ENCODE results near the gene PDE8B. TPM values are rescaled to one million over a fixed set of nuclear protein-coding genes. Genes with fewer than 3 reads are reported as not detected.

PDE8B gene
- total RNA-seq, 1 donor = not detected

DNA sequence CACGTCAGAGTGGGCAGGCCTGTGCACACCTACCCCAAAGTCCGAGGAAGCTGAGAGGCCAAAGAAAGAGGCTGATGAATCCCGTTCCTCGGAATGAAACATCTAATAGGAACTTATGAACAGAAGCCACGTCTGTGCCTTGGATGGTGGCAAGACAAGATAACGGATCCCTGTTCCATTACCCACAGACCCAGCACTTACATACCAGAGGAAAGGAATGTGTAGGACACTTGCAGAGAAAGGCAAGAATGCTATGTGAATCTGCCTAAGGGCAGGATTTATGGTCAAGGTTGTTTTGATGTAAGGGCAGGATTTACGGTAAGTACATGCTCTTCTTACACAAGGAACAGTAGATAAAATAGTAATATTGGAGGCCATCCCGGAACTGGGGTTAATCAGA is 188.4 kb downstream of the PDE8B start:
- H3K4me3 ChIP-seq (ENCODE audit: low read depth, low read length) = no peak overlapping the region
- DNase-seq (ENCODE audit: low read depth) = no peak
- TF ChIP-seq, protein P1, sequence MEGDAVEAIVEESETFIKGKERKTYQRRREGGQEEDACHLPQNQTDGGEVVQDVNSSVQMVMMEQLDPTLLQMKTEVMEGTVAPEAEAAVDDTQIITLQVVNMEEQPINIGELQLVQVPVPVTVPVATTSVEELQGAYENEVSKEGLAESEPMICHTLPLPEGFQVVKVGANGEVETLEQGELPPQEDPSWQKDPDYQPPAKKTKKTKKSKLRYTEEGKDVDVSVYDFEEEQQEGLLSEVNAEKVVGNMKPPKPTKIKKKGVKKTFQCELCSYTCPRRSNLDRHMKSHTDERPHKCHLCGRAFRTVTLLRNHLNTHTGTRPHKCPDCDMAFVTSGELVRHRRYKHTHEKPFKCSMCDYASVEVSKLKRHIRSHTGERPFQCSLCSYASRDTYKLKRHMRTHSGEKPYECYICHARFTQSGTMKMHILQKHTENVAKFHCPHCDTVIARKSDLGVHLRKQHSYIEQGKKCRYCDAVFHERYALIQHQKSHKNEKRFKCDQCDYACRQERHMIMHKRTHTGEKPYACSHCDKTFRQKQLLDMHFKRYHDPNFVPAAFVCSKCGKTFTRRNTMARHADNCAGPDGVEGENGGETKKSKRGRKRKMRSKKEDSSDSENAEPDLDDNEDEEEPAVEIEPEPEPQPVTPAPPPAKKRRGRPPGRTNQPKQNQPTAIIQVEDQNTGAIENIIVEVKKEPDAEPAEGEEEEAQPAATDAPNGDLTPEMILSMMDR (IDR thresholded peaks at IDR 0.05; ENCODE audit: insufficient read depth, low read length) = no peak

GRCh38 chr5:77400645-77401044 is 190.2 kb downstream of the PDE8B start:
- H3K4me3 ChIP-seq (ENCODE audit: low read depth, low read length) = no peak overlapping the region
- TF ChIP-seq, protein P1 (IDR thresholded peaks at IDR 0.05; ENCODE audit: insufficient read depth, low read length) = no peak
- DNase-seq (ENCODE audit: low read depth) = no peak

- no peak overlapping the region for H3K4me3 ChIP-seq (ENCODE audit: low read depth, low read length)
- no peak for DNase-seq (ENCODE audit: low read depth)
- TF ChIP-seq, protein P1 (IDR thresholded peaks at IDR 0.05; ENCODE audit: insufficient read depth, low read length) = no peak
These were observed 192.3 kb downstream of the PDE8B start for GRCh38 chr5:77402796-77403195.

GRCh38 chr5:77407152-77407551 is 196.7 kb downstream of the PDE8B start:
- DNase-seq (ENCODE audit: low read depth) = no peak
- TF ChIP-seq, protein P1 (IDR thresholded peaks at IDR 0.05; ENCODE audit: insufficient read depth, low read length) = no peak
- no peak overlapping the region for H3K4me3 ChIP-seq (ENCODE audit: low read depth, low read length)

GRCh38 chr5:77409870-77410621 is 199.6 kb downstream of the PDE8B start:
- no peak overlapping the region for H3K4me3 ChIP-seq (ENCODE audit: low read depth, low read length)
- no peak for DNase-seq (ENCODE audit: low read depth)
- TF ChIP-seq, protein P1 (IDR thresholded peaks at IDR 0.05; ENCODE audit: insufficient read depth, low read length) = no peak

GRCh38 chr5:77413049-77413448 is 202.6 kb downstream of the PDE8B start:
- DNase-seq (ENCODE audit: low read depth) = no peak
- TF ChIP-seq, protein P1 (IDR thresholded peaks at IDR 0.05; ENCODE audit: insufficient read depth, low read length) = no peak
- no peak overlapping the region for H3K4me3 ChIP-seq (ENCODE audit: low read depth, low read length)

- no peak for DNase-seq (ENCODE audit: low read depth)
- TF ChIP-seq, protein P1 (IDR thresholded peaks at IDR 0.05; ENCODE audit: insufficient read depth, low read length) = no peak
- H3K4me3 ChIP-seq (ENCODE audit: low read depth, low read length) = no peak overlapping the region
These were observed 207.7 kb downstream of the PDE8B start for GRCh38 chr5:77418162-77418561.

All from fibroblast of the aortic adventitia (primary cell).